ENCODE results near the gene C1orf167. TPM values are rescaled to one million over a fixed set of nuclear protein-coding genes. Genes with fewer than 3 reads are reported as not detected.

C1orf167 gene
- total and polyA plus RNA-seq, 2 experiments from 2014 or later = 1.7 to 2.2 TPM

- TF ChIP-seq EZH2 (IDR thresholded peaks at IDR 0.05; ENCODE audit: low read depth, unreplicated experiment) (no peak), NANOG (IDR thresholded peaks at IDR 0.05; ENCODE audit: borderline replicate concordance) (no peak), STAT1 (IDR thresholded peaks at IDR 0.05; ENCODE audit: unreplicated experiment) (no peak), EZH2phosphoT487 (IDR thresholded peaks at IDR 0.05; ENCODE audit: unreplicated experiment) (no peak), CREB1 (CRISPR knock-in tag; IDR thresholded peaks at IDR 0.05; ENCODE audit: low read depth) (no peak), ZNF331 (CRISPR knock-in tag; IDR thresholded peaks at IDR 0.05; ENCODE audit: low read depth) (no peak), POLR2AphosphoS5 (IDR thresholded peaks at IDR 0.05; ENCODE audit: low read depth) (no peak), CTCF (conservative IDR thresholded peaks at IDR 0.05; ENCODE audit: low read depth in 2 of 2) (no peak), REST (IDR thresholded peaks at IDR 0.05; ENCODE audit: unreplicated experiment) (no peak), JUNB (IDR thresholded peaks at IDR 0.05; ENCODE audit: unreplicated experiment) (no peak), ZNF114 (CRISPR knock-in tag; IDR thresholded peaks at IDR 0.05) (no peak), ETS1 (IDR thresholded peaks at IDR 0.05) (no peak)
- TF ChIP-seq, protein P1, sequence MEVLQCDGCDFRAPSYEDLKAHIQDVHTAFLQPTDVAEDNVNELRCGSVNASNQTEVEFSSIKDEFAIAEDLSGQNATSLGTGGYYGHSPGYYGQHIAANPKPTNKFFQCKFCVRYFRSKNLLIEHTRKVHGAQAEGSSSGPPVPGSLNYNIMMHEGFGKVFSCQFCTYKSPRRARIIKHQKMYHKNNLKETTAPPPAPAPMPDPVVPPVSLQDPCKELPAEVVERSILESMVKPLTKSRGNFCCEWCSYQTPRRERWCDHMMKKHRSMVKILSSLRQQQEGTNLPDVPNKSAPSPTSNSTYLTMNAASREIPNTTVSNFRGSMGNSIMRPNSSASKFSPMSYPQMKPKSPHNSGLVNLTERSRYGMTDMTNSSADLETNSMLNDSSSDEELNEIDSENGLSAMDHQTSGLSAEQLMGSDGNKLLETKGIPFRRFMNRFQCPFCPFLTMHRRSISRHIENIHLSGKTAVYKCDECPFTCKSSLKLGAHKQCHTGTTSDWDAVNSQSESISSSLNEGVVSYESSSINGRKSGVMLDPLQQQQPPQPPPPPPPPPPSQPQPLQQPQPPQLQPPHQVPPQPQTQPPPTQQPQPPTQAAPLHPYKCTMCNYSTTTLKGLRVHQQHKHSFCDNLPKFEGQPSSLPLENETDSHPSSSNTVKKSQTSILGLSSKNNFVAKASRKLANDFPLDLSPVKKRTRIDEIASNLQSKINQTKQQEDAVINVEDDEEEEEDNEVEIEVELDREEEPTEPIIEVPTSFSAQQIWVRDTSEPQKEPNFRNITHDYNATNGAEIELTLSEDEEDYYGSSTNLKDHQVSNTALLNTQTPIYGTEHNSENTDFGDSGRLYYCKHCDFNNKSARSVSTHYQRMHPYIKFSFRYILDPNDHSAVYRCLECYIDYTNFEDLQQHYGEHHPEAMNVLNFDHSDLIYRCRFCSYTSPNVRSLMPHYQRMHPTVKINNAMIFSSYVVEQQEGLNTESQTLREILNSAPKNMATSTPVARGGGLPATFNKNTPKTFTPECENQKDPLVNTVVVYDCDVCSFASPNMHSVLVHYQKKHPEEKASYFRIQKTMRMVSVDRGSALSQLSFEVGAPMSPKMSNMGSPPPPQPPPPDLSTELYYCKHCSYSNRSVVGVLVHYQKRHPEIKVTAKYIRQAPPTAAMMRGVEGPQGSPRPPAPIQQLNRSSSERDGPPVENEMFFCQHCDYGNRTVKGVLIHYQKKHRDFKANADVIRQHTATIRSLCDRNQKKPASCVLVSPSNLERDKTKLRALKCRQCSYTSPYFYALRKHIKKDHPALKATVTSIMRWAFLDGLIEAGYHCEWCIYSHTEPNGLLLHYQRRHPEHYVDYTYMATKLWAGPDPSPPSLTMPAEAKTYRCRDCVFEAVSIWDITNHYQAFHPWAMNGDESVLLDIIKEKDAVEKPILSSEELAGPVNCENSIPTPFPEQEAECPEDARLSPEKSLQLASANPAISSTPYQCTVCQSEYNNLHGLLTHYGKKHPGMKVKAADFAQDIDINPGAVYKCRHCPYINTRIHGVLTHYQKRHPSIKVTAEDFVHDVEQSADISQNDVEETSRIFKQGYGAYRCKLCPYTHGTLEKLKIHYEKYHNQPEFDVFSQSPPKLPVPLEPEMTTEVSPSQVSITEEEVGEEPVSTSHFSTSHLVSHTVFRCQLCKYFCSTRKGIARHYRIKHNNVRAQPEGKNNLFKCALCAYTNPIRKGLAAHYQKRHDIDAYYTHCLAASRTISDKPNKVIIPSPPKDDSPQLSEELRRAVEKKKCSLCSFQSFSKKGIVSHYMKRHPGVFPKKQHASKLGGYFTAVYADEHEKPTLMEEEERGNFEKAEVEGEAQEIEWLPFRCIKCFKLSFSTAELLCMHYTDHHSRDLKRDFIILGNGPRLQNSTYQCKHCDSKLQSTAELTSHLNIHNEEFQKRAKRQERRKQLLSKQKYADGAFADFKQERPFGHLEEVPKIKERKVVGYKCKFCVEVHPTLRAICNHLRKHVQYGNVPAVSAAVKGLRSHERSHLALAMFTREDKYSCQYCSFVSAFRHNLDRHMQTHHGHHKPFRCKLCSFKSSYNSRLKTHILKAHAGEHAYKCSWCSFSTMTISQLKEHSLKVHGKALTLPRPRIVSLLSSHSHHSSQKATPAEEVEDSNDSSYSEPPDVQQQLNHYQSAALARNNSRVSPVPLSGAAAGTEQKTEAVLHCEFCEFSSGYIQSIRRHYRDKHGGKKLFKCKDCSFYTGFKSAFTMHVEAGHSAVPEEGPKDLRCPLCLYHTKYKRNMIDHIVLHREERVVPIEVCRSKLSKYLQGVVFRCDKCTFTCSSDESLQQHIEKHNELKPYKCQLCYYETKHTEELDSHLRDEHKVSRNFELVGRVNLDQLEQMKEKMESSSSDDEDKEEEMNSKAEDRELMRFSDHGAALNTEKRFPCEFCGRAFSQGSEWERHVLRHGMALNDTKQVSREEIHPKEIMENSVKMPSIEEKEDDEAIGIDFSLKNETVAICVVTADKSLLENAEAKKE (CRISPR knock-in tag; IDR thresholded peaks at IDR 0.05) = no peak
- H3K36me3 ChIP-seq (ENCODE audit: insufficient read depth) = no peaks in the 10 kb centered on the region
- Mint-ChIP-seq H3K9me3 (no peaks in the 10 kb centered on the region), H3K4me3 (no peak overlapping the region), H3K27ac (no peak overlapping the region), H3K4me1 (peaks cover 21% of the 10 kb centered on the region), H3K27me3 (ENCODE audit: insufficient read depth, low read depth, poor library complexity) (peaks cover 14% of the 10 kb centered on the region), H3K36me3 (ENCODE audit: low read depth) (peaks cover 19% of the 10 kb centered on the region)
- no peak overlapping the region for H3K27ac ChIP-seq (ENCODE audit: low read depth)
- H4K20me1 ChIP-seq (replicated peaks; ENCODE audit: insufficient read depth) = no peaks in the 10 kb centered on the region
- H3K4me3 ChIP-seq = no peak overlapping the region
- no peaks in the 10 kb centered on the region for H3K9me2 ChIP-seq (ENCODE audit: insufficient read depth)
- H3K4me1 ChIP-seq (ENCODE audit: insufficient read depth) = peaks cover 12% of the 10 kb centered on the region
- H3K79me2 ChIP-seq (replicated peaks; ENCODE audit: insufficient read depth) = no peaks in the 10 kb centered on the region
- H3F3A ChIP-seq (replicated peaks; ENCODE audit: low read depth) = peaks cover 16% of the 10 kb centered on the region
- no peak for DNase-seq (ENCODE audit: low spot score)
- H3K4me2 ChIP-seq = no peak overlapping the region
- H2AFZ ChIP-seq = no peak overlapping the region
- ATAC-seq = no peak
- H3K27me3 ChIP-seq (ENCODE audit: insufficient read depth) = no peaks in the 10 kb centered on the region
Measured at GRCh38 chr1:11720525-11720924, 41.5 kb upstream of the C1orf167 start.
